ENCODE measurements around the gene ARHGAP29.

DNA sequence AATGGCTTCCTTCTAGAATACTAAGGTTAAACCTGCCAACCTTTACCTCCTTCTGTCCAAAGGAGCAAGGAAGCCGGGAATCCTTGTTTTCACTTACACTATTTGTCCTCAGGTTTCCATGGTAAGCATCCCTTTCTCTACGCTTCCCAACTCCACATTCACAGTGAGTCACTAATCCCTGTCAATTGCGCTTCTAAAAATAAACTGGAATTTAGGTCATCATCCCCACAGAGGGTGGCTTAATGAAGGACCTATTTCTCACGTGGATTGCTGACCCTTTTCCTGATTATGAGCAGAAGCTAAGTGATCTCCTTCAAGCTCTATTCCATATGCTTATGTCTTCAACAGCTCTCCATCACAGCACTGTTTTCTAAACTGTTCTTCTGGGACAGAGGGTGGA lies 76.6 kb downstream of the ARHGAP29 start:
- TF ChIP-seq ZNF274 (IDR thresholded peaks at IDR 0.05; ENCODE audit: low read depth, low read length): no peak
- TF ChIP-seq SUZ12 (IDR thresholded peaks at IDR 0.05; ENCODE audit: extremely low read depth, insufficient read depth, insufficient read length): no peak

Data from NT2/D1 (cell line).